HL-60 (cell line): ENCODE measurements around the gene DPYD.

ENCODE experiments used
- DNase-seq, 2 experiments: peaks; one replicate each; pipeline ENCODE4 v3.0.0-alpha.2; 2010 to 2020; ENCODE audit warnings: low read depth in 1 of 2, low spot score in 1 of 2
- H3K27ac ChIP-seq: fragments of 250-450 bp; sonication (Bioruptor Pico); replicated peaks from 2 replicates; pipeline ENCODE4 v1.5.1; 2020; ENCODE audit warnings: mild to moderate bottlenecking, moderate library complexity
- H3K27me3 ChIP-seq: fragments of 250-450 bp; sonication (Bioruptor Pico); 2 replicates; pipeline ENCODE4 v1.5.1; 2021; ENCODE audit warnings: mild to moderate bottlenecking, moderate library complexity; ENCODE audit not compliant: insufficient read depth, poor library complexity, severe bottlenecking
- H3K4me3 ChIP-seq: replicated peaks from 2 replicates; pipeline ENCODE4 v1.5.1; 2011; ENCODE audit warnings: mild to moderate bottlenecking, control low read depth, low read length; ENCODE audit not compliant: insufficient read depth
- GABPA ChIP-seq: IDR thresholded peaks from 2 replicates; pipeline ENCODE4 v1.6.1; 2012; ENCODE audit warnings: low read depth
- POLR2AphosphoS5 ChIP-seq: IDR thresholded peaks from 2 replicates; pipeline ENCODE4 v1.6.1; 2012; ENCODE audit warnings: low read depth
- SPI1 ChIP-seq: IDR thresholded peaks from 2 replicates; pipeline ENCODE4 v1.6.1; 2012; ENCODE audit warnings: low read depth, mild to moderate bottlenecking, borderline replicate concordance
- TF ChIP-seq, protein P1 (sequence below): IDR thresholded peaks from 2 replicates; pipeline ENCODE4 v1.6.1; 2012; ENCODE audit warnings: low read depth; ENCODE audit not compliant: insufficient replicate concordance
- TF ChIP-seq, protein P2 (sequence below): IDR thresholded peaks from one replicate; pipeline ENCODE4 v1.5.1; 2011; ENCODE audit warnings: low read length, control low read depth, inconsistent platforms; ENCODE audit not compliant: insufficient read depth

DPYD gene

DNA sequence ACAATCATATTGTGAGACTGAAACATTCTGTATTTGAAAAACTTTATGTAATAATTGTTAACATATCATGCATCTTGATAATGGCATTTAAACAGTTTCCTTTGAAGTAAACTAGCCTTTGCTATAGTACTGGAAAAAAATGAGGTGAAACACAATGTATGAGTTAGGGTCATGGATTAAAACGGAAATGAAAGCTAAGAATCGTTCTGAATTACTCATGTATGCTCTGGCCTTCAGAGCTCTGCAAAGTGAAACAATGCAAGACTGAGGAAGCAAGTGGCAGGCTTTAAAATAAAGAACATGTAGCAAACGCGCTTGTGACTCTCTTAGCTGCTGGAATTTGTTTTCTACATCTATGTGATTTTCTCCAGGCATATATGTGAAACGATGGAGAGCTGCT, 317.1 kb downstream of the DPYD start:
- Histone ChIP-seq H3K27ac (no peak overlapping the region), H3K4me3 (no peak overlapping the region), H3K27me3 (no peaks in the 10 kb centered on the region)
- no peak for TF ChIP-seq SPI1
- TF ChIP-seq POLR2AphosphoS5 = no peak
- TF ChIP-seq, protein P1, sequence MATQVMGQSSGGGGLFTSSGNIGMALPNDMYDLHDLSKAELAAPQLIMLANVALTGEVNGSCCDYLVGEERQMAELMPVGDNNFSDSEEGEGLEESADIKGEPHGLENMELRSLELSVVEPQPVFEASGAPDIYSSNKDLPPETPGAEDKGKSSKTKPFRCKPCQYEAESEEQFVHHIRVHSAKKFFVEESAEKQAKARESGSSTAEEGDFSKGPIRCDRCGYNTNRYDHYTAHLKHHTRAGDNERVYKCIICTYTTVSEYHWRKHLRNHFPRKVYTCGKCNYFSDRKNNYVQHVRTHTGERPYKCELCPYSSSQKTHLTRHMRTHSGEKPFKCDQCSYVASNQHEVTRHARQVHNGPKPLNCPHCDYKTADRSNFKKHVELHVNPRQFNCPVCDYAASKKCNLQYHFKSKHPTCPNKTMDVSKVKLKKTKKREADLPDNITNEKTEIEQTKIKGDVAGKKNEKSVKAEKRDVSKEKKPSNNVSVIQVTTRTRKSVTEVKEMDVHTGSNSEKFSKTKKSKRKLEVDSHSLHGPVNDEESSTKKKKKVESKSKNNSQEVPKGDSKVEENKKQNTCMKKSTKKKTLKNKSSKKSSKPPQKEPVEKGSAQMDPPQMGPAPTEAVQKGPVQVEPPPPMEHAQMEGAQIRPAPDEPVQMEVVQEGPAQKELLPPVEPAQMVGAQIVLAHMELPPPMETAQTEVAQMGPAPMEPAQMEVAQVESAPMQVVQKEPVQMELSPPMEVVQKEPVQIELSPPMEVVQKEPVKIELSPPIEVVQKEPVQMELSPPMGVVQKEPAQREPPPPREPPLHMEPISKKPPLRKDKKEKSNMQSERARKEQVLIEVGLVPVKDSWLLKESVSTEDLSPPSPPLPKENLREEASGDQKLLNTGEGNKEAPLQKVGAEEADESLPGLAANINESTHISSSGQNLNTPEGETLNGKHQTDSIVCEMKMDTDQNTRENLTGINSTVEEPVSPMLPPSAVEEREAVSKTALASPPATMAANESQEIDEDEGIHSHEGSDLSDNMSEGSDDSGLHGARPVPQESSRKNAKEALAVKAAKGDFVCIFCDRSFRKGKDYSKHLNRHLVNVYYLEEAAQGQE = no peak
- TF ChIP-seq, protein P2, sequence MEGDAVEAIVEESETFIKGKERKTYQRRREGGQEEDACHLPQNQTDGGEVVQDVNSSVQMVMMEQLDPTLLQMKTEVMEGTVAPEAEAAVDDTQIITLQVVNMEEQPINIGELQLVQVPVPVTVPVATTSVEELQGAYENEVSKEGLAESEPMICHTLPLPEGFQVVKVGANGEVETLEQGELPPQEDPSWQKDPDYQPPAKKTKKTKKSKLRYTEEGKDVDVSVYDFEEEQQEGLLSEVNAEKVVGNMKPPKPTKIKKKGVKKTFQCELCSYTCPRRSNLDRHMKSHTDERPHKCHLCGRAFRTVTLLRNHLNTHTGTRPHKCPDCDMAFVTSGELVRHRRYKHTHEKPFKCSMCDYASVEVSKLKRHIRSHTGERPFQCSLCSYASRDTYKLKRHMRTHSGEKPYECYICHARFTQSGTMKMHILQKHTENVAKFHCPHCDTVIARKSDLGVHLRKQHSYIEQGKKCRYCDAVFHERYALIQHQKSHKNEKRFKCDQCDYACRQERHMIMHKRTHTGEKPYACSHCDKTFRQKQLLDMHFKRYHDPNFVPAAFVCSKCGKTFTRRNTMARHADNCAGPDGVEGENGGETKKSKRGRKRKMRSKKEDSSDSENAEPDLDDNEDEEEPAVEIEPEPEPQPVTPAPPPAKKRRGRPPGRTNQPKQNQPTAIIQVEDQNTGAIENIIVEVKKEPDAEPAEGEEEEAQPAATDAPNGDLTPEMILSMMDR = no peak
- TF ChIP-seq GABPA = no peak
- no peak for DNase-seq

DNA sequence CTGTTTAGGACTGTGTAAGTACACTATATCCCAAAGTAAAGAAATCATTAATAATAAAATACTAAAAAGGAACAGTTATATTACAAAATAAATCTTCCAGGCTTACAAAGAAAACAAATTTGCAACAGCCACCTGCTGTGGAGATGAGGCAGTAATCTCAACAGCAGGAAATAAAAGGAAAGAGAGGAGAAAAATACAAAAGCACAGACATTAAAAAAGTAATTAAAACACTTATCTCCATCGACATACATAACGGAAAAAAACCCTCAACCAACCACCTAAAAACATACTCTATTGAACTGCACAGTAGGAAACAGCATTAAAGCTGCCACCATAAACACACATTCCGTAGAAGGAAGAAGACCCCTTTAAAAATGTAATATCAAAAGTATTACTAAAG, 317.6 kb downstream of the DPYD start:
- no peak for DNase-seq
- H3K27me3 ChIP-seq = no peaks in the 10 kb centered on the region
- TF ChIP-seq, protein P2 = no peak
- TF ChIP-seq SPI1 (no peak), POLR2AphosphoS5 (no peak), GABPA (no peak)
- TF ChIP-seq, protein P1 = no peak
- H3K4me3 ChIP-seq = no peak overlapping the region
- H3K27ac ChIP-seq = no peak overlapping the region

DNA sequence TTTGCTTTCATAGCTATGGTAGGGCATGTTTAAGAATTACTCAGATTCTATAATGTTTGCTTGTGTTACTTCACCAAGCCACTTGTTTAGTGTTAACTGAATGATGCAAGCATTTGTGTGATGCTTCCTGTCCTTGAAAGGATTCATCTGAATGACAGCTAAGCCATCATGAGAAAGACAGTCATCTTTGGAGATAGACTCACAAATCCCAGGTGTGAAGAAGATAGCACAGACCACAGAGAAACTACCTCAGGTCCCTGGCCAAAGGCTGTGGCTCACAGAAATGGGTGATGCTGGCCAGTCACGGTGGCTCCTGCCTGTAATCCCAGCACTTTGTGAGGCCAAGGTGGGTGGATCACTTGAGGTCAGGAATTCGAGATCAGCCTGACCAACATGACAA, 321.4 kb downstream of the DPYD start:
- no peak for DNase-seq
- Histone ChIP-seq H3K27me3 (no peaks in the 10 kb centered on the region), H3K4me3 (no peak overlapping the region), H3K27ac (no peak overlapping the region)
- TF ChIP-seq POLR2AphosphoS5 (no peak), GABPA (no peak), SPI1 (no peak)
- TF ChIP-seq, protein P2 = no peak
- TF ChIP-seq, protein P1 = no peak
